HG03457 (cell line): ENCODE results near the gene GHRL.
"Not testable (repeated sequence)": the region's sequence is repeated elsewhere in the genome, so short reads cannot be mapped to it uniquely, and the experiment has no call there.

ENCODE experiments used
- ATAC-seq: cut with Tn5 transposase; IDR thresholded peaks from one replicate; pipeline ENCODE4 v1.9.1; 2021; ENCODE audit warnings: moderate number of reproducible peaks; ENCODE audit not compliant: unreplicated experiment

Gene GHRL

DNA sequence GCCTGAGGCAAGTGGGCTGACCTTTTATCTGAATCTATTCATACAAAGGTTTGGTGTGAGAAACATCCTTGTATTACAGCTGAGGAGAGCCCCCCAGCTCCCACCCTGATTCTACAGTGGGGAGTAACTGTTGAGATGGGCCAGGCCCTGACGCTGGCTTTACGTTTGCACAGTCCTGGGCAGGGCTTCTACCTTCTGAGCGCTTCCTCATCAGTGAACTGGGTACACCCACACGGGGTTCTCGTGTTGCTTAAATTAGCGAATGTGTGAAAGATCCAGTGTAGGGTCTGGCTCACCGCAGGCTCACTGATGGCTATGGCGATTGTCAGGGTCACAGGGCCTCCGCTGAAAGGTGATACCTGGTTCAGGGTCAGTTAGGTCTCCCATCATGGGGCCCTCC, 7.3 kb upstream of the GHRL start:
- no peak for ATAC-seq

DNA sequence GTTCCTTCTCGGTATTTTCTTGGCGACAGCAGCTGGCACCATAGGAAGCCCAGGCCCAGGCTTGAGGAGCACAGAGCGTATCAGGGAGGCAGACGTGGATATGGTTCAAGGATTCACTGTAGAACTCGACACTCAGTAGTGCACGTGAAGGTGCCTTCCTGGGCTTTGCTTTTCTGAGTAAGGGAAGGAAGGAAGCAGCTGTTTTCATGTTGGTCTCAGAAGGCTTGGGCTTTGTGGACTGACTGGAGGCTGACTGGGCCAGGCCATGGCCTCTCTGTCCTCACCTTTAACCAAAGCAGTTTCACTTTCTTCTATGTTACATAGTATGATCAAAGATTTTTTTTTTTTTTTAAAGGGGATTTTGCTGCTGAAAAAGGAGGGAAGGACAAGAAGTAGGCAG, 6.9 kb upstream of the GHRL start:
- ATAC-seq = no peak

DNA sequence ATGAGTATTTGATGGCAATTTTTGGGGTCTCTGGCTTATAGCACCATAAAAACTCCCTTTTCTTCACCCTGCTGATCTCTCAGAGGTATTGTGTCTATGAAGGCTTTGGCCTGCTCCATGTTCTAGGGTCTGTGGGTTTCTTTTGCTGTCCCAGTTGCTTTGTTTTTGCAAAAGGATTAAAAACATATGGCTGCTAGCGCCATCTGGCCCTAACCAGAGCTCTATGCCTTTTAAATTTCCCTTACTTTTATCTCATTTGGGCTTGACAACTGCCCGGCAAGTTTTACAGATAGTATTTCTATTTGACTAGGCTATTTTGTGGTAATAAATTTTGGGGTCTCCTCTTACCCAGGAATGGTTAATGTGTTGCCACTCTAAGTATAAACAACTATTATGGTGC, 6.4 kb upstream of the GHRL start:
- ATAC-seq = no peak

DNA sequence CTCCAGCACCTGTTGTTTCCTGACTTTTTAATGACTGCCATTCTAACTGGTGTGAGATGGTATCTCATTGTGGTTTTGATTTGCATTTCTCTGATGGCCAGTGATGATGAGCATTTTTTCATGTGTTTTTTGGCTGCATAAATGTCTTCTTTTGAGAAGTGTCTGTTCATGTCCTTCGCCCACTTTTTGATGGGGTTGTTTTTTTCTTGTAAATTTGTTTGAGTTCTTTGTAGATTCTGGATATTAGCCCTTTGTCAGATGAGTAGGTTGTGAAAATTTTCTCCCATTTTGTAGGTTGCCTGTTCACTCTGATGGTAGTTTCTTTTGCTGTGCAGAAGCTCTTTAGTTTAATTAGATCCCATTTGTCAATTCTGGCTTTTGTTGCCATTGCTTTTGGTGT, 5.3 kb upstream of the GHRL start:
- ATAC-seq = not testable (repeated sequence)

DNA sequence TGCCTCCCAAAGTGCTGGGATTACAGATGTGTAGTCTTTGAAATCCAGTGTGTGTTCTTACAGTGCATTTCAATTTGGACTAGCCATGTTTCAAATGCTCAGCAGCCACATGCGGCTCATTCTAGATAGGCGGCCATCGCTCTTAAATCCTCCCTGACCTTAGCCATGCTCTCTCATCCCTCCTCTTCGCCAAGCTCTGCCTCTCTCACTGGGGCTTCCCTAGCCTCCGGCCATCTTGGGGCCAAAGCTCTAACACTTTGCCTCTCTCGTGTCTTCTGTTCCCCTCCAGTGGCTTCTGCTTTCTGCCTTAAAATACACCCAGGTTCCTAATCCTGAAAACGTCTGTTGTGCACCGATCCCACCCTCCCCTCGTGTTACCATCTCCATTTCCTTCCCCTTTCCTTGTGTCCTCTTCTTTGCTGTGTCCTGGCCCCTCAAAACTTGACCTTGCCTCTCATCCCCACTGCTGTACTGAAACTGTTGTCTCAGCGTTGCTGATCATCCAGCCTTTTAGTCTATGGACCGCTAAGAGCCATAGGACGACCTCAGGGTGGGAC, 1.4 kb upstream of the GHRL start:
- no peak for ATAC-seq

DNA sequence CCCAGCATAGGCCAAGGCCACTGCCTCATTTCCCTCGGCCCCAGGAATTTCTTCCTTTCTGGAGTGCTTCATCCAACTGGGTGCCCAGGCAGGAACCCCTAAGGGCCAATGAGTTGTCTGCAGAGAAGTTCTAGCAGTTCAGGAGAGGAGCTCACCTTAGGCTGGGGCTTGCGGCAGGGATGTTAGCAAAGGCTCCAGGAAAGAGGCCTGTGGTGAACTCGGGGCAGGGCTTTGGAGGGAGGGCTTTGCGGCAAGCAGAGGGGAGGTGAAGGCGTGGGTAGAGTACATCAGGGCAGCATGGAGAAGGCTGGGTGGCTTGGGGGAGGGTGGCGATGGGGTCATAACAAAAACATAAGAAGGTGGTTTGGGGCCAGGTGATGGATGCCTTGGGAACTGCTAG, 1.1 kb downstream of the GHRL start:
- ATAC-seq = no peak

DNA sequence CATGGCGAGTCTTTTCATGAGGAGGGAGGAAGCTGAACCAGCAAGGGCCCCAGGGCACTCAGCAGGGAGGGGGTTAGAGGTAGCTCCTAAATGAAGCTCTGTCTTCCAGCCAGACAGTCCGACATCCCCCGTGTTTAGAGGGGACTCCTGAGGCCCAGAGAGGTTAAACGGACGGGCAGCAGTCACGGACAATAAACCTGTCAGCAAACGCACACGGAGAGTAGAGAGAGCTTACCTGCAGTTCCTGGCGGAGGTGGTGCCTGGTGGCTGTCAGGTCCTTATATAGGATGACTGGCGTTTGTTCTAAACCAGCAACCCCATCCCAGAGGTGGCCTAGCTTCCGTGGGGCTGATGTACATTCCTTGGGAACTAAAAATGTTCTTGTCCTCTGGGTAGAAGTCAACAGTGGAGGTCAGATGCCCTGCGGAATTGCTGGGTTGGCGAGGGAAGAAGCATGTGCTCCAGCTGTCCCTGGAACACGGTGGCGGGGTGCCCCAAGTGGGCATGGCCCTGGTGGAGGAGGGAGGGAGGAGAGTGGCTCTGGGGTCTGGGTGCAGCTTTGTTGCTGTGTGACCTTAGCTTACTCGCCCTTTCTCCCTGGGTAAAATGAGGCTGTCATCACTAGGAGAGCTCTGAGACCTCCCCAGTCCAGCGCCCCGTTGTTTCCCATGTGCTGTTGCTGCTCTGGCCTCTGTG, 2.1 kb downstream of the GHRL start:
- ATAC-seq = no peak

DNA sequence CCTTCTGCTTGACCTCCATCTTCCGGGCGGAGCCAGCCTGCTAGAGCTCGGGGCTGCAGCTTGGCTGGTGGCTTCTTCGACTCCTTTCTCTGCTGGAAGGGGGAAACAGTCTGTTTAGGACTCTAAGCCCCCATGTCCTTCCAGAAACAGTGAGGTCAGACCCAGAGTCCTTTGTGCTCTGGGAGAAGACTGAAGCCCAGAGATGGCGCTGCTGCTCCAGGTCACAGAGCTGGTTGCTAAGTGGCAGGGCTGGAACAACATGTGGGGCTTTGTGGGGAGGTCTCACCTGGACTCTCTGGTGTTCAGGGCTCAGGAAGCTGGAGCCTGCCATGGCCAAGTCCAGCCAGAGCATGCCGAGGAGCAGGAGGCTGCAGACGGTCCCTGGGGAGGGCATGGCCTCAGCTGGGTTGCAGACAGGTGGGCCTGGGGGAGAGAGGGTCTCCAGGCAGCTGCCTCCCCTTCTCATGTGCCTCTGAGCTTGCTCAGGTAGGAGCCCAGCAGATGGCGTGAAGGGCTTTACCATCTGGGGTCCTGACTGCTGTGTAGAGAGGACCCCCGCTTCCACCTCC, 2.9 kb downstream of the GHRL start:
- no peak for ATAC-seq

DNA sequence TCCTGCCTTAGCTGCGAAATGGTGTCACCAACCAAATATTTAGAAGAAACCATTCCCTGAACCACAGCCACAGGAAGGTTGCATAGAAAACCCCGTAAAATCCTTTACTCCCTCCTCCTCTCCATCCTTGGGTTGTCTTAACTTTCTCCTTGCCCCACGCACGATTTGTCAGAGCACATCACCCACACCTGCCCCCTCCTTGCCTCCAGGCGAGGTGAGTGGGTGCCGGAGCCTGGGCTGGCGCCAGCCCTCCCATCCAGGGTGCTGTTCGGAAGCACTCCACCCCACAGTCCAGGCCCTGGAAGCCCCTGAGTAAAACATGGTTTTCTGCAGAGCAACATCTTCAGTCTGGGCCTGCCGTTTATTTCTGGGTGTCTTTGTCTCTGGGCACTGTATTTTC, 3.7 kb downstream of the GHRL start:
- no peak for ATAC-seq

DNA sequence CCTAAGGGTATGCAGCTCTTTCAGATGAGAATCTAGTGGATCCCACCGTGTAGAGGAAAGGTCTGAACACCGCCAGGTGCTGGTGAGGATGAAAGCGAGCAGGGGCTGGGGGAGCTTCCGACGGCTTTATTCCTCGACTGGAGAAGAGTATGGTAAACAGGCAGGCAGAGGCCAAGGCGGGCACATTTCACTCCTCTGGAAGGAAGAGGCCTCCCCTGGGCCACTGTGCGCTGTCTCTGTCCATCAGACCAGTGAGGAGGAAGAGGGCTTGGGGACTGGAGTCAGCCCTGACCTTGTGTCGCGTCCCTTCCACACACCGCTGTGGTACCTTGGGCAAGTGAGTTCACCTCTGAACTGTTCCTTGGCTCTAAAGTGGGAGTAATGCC, 4.2 kb downstream of the GHRL start:
- ATAC-seq = no peak

DNA sequence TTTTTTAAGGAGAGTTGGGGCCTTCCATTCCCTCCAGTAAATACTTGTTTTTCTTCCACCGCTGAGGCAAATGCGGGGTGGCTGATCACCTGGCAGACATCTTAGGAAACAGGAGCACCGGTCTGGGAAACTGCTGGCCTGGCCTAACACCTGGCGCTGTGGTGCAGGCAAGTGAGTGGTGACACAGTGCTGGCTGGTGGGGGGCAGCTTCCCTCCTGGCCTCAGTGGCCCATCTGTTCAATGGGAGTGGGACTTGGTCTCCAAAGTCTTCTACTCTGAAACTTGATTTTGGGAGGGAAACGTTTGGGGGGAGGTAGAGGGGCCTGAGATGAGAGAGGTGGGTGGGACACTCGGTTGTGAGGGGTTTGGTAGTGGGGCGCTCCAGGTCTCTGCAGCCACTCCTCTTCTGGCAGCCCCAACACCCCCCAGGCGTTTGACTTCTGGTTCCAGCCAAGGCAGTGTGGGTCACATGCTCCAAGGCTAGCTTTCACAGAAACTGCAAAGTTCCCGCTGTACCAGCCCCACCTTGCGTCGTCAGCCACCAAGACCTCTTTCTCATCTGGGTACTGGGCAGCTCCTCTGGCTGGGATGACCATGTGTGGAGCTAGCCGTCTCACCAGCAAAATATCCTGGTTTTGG, 4.7 kb downstream of the GHRL start:
- ATAC-seq = no peak

DNA sequence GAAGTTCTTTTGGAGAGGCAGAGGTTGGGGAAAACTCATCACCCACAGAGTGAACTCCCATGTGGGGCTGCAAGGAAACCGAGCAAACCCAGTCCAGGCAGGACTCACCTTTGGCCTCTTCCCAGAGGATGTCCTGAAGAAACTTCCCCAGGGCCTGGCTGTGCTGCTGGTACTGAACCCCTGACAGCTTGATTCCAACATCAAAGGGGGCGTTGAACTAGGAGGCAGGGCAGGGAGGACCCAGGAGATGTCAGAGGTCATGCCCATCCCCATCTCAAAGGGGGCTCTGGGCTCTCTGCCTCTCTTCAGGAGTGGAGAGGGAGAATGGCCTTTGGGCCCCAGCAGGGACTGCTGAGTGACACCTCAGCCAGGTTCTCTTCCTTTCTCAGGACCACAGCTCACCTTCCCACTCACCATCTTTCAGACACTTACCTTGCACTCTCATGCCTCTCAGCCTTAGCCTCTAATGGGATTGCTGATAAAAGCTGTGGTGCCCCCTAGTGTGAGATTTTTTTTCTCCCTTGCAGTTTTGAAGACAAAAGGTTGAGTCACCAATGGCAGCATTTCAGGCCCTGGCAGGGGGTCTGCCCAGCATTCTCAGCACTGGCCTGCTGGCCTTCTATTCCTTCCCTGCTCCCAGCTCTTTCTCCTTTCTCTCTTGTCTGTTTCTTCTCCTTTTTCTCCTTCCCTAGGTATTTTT, 6.0 kb downstream of the GHRL start:
- ATAC-seq = no peak

DNA sequence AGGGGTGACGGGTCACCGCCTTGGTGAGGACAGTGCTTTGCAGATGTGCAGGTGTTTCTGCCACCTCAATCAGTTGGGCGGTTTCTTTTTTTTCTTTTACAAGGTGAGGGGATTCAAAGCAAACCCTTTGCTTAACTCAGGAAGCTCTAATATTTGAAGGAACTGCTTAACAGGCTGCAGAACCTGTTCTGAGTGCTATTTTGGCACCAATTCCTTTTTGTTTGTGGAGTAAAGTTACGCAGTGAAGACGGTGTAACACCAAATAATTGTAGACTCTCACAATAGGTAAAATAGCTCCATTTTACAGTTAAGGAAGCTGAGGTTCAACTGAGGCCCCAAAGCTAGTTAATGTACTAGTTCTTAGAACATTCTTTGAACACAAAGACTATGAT, 6.6 kb downstream of the GHRL start:
- no peak for ATAC-seq

DNA sequence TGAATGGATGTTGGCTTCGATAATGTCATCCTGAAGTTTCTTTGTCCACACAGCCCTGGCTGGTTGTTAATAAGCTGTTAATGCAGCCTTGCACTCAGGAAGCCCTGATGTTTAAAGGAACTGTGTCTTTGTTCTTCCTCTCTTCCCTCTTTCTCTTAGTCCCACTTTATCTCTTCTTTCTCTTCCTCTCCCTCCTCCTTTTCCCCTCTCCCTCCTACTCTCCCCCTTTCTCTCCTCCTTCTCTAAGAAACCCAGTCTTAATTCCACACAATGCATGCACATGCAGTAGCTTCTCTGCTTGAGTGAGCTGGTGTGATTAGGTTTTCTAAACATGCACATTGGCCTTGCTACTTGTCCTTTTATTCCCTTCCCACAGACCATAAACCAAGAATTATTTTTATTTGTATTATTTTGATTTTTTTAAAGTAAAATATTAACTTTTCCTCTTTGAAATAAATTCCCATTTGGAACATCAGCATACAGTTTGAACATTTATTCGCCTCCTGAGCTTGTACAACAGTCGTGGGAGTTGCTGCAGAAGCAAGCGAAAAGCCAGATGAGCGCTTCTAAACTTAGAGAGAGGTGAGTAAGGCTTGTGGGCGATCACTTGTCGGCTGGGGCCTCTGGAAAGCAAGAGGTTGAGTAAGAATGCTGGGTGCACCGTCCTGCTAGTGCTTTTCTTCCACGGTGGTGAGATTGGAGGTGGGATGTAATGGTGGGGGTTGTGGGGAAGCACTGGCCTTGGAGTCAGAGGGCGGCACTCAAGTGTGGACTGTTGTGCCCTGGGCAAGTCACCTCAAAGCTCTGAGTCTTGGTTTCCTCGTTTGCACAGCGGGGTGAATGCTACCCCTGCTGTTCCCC, 7.2 kb downstream of the GHRL start:
- no peak for ATAC-seq

DNA sequence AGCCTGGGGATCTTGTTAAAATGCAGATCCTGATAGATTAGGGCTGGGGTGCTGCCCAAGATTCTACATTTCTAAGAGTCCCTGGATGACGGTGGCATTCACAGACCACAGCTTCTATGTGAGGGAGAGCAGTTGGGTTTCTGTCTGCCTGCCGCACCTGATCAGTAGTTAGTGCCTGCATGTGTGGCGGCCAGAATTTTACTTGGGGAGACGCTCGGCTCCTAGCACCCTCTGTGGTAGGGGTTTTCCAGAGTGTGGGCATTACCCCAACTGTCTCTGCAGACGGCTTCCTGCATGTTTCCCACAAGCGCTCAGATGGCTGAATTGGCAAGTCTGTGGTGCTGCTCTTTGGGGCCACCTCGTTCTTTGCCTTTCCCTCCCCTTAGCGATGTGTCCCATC, 8.3 kb downstream of the GHRL start:
- ATAC-seq = no peak

DNA sequence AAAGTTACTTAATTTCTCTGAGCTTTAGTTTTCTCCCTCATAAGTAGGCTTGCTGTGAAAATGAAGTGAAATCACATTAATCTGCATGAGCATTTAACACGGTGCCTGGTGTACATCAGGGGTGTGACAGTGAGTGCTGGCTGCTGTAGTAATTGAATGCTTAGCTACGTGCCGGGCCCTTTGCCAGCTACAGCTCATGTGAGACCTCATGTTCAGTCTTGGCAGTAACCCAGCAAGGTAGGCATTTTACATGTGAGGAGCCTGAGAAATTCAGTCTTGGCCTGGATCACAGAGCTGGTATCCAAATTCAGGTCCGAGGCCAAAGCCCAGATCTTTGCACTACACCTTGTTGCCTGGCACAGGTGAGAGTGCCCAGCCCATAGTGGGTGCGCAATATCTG, 9.1 kb downstream of the GHRL start:
- ATAC-seq = no peak

DNA sequence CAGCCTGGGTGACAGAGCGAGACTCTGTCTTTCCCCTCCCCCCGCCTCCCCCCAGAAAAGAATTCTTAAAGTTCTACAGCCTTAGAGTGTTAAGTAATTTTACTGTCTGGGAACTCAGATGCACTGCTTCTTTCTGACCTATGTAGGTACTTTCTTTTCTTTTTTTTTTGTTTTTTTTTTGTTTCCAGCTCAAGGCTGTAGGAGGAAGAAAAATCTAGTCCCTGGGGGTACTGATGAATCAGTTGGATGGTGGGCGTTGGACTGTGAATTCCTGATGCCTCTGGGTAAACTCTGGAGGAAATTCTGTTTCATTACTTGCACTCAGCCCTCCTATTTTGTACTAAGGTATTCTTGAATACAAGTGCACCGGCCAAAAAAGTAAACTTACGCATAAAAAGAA, 10.8 kb downstream of the GHRL start:
- ATAC-seq = no peak

DNA sequence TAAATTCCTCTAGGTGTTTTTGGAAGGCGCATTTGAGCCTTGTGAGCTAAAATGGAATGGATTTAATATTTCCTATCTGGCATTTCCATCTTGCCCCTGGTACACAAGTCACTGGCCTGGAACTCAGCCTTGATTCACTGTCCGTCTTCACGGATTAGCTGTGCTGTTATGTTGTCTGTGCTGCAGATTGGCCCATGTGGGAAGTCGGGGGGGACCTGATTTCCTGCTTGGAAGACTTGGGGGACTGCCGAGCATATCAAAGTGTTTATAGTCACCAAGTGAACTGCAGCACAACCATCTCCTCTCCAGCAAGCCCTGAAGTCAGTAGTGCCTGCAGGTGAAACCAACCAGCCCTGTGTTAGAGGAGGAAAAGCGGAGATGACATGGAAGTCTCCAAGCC, 12.2 kb downstream of the GHRL start:
- no peak for ATAC-seq

DNA sequence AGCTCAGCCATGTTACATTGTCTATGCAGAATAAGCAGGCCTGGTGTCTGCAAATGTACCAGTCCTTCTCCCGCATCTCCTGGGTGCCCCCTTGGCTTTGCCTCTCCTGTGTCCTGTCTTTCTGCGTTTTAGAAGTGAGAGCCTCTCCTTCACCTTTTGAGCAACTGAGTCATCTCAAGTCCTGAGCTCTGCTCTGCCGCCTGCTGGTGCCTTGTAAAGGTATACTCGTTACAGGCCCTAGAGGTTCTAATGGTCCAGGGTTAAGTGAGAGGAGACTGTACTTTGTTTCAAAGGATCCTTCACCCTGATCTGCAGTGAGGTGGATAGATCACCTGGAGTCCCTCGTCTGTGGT, 12.6 kb downstream of the GHRL start:
- no peak for ATAC-seq

DNA sequence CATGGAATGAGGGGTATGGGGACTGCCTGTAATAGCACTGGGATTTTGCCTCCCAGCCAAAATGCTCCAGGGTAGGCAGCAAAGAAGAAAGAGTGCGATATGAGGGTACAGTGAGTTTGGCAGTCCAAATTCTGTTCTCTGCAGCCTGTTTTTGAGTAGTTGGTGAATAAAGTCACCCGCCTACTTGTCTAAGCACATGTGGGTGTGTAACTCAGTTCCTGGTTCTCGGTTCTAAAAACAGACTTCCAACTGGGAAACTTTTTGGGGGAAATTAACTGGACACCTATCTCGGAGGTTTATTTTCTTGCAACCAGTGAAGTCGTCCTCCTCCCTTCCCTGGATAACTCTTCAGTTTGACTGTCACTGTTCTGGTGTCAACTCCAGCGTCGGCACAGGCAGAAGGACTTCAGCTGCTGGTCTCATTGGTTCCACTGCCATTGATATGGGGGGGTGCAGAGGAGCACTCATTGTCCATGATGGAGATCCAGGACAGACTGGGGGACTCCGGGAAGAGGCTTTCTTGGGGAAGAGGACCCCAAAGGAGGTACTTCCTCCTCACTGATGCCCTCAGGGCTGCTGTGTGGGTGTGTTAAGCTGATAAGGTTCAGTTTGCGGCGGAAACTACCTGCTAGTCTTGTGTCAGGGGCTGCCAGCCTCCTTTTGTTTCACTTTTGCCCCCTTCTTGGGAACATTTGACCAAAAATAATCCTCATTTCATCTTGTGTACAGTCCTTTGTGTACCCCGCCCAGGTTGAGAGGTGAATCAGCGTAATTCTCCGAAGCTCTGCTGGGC, 13.2 kb downstream of the GHRL start:
- ATAC-seq = no peak
